PC-3 (cell line): Measurements from ENCODE around the gene GATD1. TPM values are rescaled to one million over a fixed set of nuclear protein-coding genes. Genes with fewer than 3 reads are reported as not detected.
A peak's percentile ranks its signal among the peaks of the same experiment; 100 is the strongest.

Experiments used
- ATAC-seq: fragments of 200-7000 bp; cut with Tn5 transposase; 2 replicates; pipeline ENCODE4 v1.9.1; 2020; ENCODE audit warnings: mild to moderate bottlenecking, moderate library complexity
- BruUV-seq: library from RNA; stranded (reverse); fragments of 400-500 nt; replicated peaks from 2 replicates; lab custom pipeline; 2021; lab: Mats Ljungman, UMichigan
- CTCF ChIA-PET: fragments of 300-600 bp; sonication (Branson Sonifier 250); formaldehyde crosslinking; loops from one replicate; lab custom pipeline; 2022; ENCODE audit warnings: antibody characterized with exemption; lab: Charles Lee
- POLR2A ChIA-PET: fragments of 300-600 bp; sonication (Branson Sonifier 250); formaldehyde crosslinking; loops from one replicate; lab custom pipeline; 2022; ENCODE audit warnings: antibody characterized with exemption; ENCODE audit not compliant: unreplicated experiment; lab: Charles Lee
- DNase-seq: peaks from one replicate; pipeline ENCODE4 v3.0.0-alpha.2; 2015
- H2AFZ ChIP-seq: fragments of 300-600 bp; sonication (generic); 2 replicates; pipeline ENCODE4 v1.6.0; 2016; ENCODE audit warnings: antibody characterized with exemption, low read length
- H3F3A ChIP-seq: fragments of 300-600 bp; sonication (generic); one replicate; pipeline ENCODE4 v1.6.0; 2017; ENCODE audit warnings: antibody characterized with exemption, low read length, control low read depth, mild to moderate bottlenecking; ENCODE audit not compliant: unreplicated experiment
- H3K27ac ChIP-seq: fragments of 300-600 bp; sonication (generic); 2 replicates; pipeline ENCODE4 v1.5.1; 2016; ENCODE audit warnings: mild to moderate bottlenecking, low read length
- H3K27me3 ChIP-seq: fragments of 300-600 bp; sonication (generic); 2 replicates; pipeline ENCODE4 v1.6.1; 2016; ENCODE audit warnings: low read length, mixed read lengths
- H3K36me3 ChIP-seq: fragments of 300-600 bp; sonication (generic); 2 replicates; pipeline ENCODE4 v1.6.1; 2016; ENCODE audit warnings: low read depth, mixed run types, low read length, mixed read lengths
- H3K4me1 ChIP-seq: fragments of 300-600 bp; sonication (generic); 2 replicates; pipeline ENCODE4 v1.5.1; 2016; ENCODE audit warnings: low read length; ENCODE audit not compliant: insufficient read depth
- H3K4me2 ChIP-seq: fragments of 300-600 bp; sonication (generic); 2 replicates; pipeline ENCODE4 v1.6.0; 2016; ENCODE audit warnings: low read length
- H3K4me3 ChIP-seq: fragments of 300-600 bp; sonication (generic); 2 replicates; pipeline ENCODE4 v1.5.1; 2016; ENCODE audit warnings: mild to moderate bottlenecking, low read length, mixed read lengths
- H3K79me2 ChIP-seq: fragments of 300-600 bp; sonication (generic); 2 replicates; pipeline ENCODE4 v1.6.1; 2017; ENCODE audit warnings: low read length, mixed read lengths
- H3K9ac ChIP-seq: fragments of 300-600 bp; sonication (generic); 2 replicates; pipeline ENCODE4 v1.6.0; 2016; ENCODE audit warnings: mild to moderate bottlenecking, low read length
- H3K9me2 ChIP-seq: fragments of 300-600 bp; sonication (generic); replicated peaks from 2 replicates; pipeline ENCODE4 v1.6.1; 2016; ENCODE audit warnings: mixed run types, low read length, mixed read lengths
- H3K9me3 ChIP-seq: fragments of 300-600 bp; sonication (generic); 2 replicates; pipeline ENCODE4 v1.6.1; 2016; ENCODE audit warnings: low read length, mixed read lengths
- H4K20me1 ChIP-seq: fragments of 300-600 bp; sonication (generic); 2 replicates; pipeline ENCODE4 v1.6.1; 2016; ENCODE audit warnings: low read length, mixed read lengths
- CTCF ChIP-seq: fragments of 300-600 bp; sonication (generic); conservative IDR thresholded peaks from 2 replicates; pipeline ENCODE4 v1.5.1; 2017; ENCODE audit warnings: antibody characterized with exemption, low read depth, mild to moderate bottlenecking, low read length
- EZH2 ChIP-seq: fragments of 300-600 bp; sonication (generic); IDR thresholded peaks from one replicate; pipeline ENCODE4 v1.6.1; 2017; ENCODE audit warnings: antibody characterized with exemption, mild to moderate bottlenecking, low read length; ENCODE audit not compliant: unreplicated experiment
- EZH2phosphoT487 ChIP-seq: fragments of 300-600 bp; sonication (generic); IDR thresholded peaks from 2 replicates; pipeline ENCODE4 v1.6.1; 2018; ENCODE audit warnings: mild to moderate bottlenecking, antibody characterized with exemption, low read length, borderline replicate concordance
- intact Hi-C: fragments of 100-400 bp; cut with micrococcal nuclease; formaldehyde crosslinking; loops from 2 replicates; pipeline ENCODE4 v1.9.0; 2023
- total RNA-seq: library from RNA; depleted of rRNA; stranded (reverse); fragments of >200 nt; gene quantifications from 2 replicates; pipeline ENCODE4 v1.2.3, GENCODE V29; 2014

Gene GATD1
- total RNA-seq, 1 experiment from 2014 or later: 39.7 TPM

- H4K20me1 ChIP-seq: no peaks in the 10 kb centered on the region
- H3K27ac ChIP-seq: peak overlapping the region; percentile 40
- CTCF ChIA-PET: interaction anchor here (0.5 to 0.6 kb wide), 3 partner anchors 28 to 356 kb away, joined by 3 to 11 read pairs (median 7); no protein-coding TSS in a partner anchor
- peak overlapping the region; percentile 98 for H3K4me2 ChIP-seq
- H3K9me3 ChIP-seq: no peaks in the 10 kb centered on the region
- H3K9me2 ChIP-seq: no peaks in the 10 kb centered on the region
- intact Hi-C loops: loop anchor here (2.0 kb wide), 1 partner anchor 24 kb away; no protein-coding TSS in a partner anchor
- POLR2A ChIA-PET: interaction anchor here (0.6 kb wide), 1 partner anchor 13 kb away, joined by 3 read pairs; the partner anchor contains the start of gene RPLP2
- no peaks in the 10 kb centered on the region; the same call in 1 of the 2 replicates for H3K36me3 ChIP-seq
- no TSS peak for BruUV-seq
- peak; percentile 4; the same call in 1 of the 2 replicates for ATAC-seq
- no peaks in the 10 kb centered on the region for H3K27me3 ChIP-seq
- peak overlapping the region; percentile 92; the same call in 1 of the 2 replicates for H2AFZ ChIP-seq
- peaks cover 19% of the 10 kb centered on the region for H3K4me1 ChIP-seq
- peaks cover 24% of the 10 kb centered on the region for H3K79me2 ChIP-seq
- DNase-seq: no peak
- H3F3A ChIP-seq: peaks cover 4% of the 10 kb centered on the region
- TF ChIP-seq EZH2phosphoT487: no peak
- TF ChIP-seq CTCF: no peak
- no peak for TF ChIP-seq EZH2
- peak overlapping the region; percentile 94 for H3K4me3 ChIP-seq
- peak overlapping the region; percentile 23 for H3K9ac ChIP-seq
These were observed 19.4 kb upstream of the GATD1 start for GRCh38 chr11:796565-797295.

DNA sequence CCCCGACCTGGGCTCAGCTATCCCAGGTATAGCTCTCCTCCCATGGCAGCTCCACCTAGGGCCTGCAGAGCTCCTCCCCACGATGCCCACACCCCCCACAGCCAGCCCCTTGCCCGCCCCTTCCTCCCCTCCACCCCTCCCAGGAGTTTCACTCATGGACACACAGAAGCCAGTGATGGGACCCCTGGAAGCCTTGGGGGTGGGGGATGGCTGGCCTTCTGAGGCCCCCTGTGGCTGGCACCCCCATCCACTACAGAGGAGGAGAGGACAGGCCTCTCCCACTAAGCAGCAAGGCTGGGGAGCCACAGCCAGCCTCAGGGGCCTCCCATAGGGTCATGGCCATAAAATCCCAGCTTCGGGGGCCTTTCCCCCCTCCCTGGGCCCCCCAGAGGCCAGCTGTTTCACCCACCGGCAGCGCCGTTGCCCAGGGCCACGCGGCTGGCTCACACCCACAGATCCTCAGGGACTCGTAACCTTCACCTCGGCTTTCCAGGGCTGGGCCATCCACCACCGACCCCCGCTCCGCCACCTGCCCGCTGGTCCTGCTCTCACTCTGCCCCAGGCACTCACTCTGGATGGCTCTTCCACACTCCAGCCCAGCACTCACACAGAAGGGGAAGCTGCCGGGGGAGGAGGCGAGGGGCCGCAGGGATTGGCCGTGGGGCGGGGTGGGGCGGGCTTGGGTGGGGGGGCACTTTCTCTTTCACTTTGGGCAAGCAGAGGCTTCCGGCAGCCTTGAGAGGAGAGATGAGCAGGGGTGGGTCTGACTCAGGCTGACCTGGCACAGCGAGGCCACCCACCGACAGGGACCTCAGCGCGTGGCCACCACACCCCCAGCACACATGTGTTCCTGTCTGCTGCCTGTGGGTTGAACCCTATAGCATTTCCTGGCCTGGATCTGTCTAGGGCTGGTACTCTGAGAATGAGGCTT, 18.6 kb upstream of the GATD1 start:
- ATAC-seq: peak; percentile 52
- peaks cover 24% of the 10 kb centered on the region for H3K79me2 ChIP-seq
- H4K20me1 ChIP-seq: no peaks in the 10 kb centered on the region
- no peaks in the 10 kb centered on the region for H3K9me2 ChIP-seq
- BruUV-seq: no TSS peak
- H3K9me3 ChIP-seq: no peaks in the 10 kb centered on the region
- H3K27ac ChIP-seq: peak overlapping the region; percentile 40
- TF ChIP-seq EZH2 (no peak), CTCF (no peak), EZH2phosphoT487 (no peak)
- 0 out of 2 replicates have a peak overlapping the region, but pooled peaks have one; percentile 38 for H2AFZ ChIP-seq
- DNase-seq: peak; percentile 79
- peaks cover 19% of the 10 kb centered on the region for H3K4me1 ChIP-seq
- H3K27me3 ChIP-seq: no peaks in the 10 kb centered on the region
- H3K4me2 ChIP-seq: peak overlapping the region; percentile 98
- H3K9ac ChIP-seq: peak overlapping the region; percentile 67
- H3K4me3 ChIP-seq: peak overlapping the region; percentile 94
- POLR2A ChIA-PET: interaction anchor here (0.6 kb wide), 1 partner anchor 14 kb away, joined by 3 read pairs; the partner anchor contains the start of gene RPLP2
- CTCF ChIA-PET: interaction anchor here (0.5 kb wide), 1 partner anchor 29 kb away, joined by 7 read pairs; no protein-coding TSS in a partner anchor
- peaks cover 4% of the 10 kb centered on the region for H3F3A ChIP-seq
- H3K36me3 ChIP-seq: no peaks in the 10 kb centered on the region; the same call in 1 of the 2 replicates
- intact Hi-C loops: loop anchor here (2.0 kb wide), 1 partner anchor 25 kb away; no protein-coding TSS in a partner anchor
